GM10847 (cell line): ENCODE results near the gene COL10A1.

Experiments
- POLR2A ChIP-seq: IDR thresholded peaks from 2 replicates; pipeline ENCODE4 v1.6.1; 2011; ENCODE audit not compliant: insufficient read length; ENCODE audit errors: extremely low read depth

Gene COL10A1

GRCh38 chr6:116126032-116126431 is at the start of gene COL10A1:
TSS of gene COL10A1 (minus strand) at chr6:116126132. CDS start at chr6:116125492, 640 bp downstream.
- TF ChIP-seq POLR2A, result no peak

DNA sequence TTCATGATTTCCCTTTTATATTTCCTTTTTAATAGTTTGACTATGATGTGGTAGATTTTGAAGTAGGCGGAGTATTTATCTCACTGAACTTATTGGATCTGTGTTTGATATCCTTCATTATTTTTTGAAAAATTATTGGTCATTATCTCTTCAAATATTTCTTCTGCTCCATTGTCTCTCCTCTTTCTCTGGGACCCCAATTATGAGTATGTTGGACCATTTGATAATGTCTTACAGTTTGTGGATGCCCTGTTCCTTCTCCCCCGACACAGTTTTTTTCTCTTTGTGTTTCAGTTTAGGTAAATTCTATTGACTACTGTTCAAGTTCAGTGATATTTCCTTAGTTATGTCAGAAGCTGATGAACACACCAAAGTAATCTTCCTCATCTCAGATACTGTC is 49.4 kb upstream of the COL10A1 start:
- no peak for TF ChIP-seq POLR2A

DNA sequence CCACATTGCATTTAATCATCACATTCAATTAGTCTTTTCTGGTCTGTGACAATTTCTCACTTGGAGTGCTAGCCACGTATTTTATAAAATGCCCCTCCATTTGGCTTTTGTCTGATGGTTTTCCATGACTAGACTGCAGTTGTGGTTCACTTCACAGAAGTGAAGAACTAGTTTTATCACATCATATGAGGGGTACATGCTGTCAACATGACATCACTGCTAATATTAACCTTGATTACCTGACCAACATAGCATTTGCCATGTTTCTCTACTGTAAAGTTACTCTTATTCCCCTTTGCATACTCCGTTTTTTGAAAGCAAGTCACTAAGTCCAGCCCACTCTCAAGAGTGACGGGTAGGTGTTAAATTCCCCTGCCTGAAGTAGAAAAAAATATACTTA is 48.0 kb upstream of the COL10A1 start:
- TF ChIP-seq POLR2A, result no peak

DNA sequence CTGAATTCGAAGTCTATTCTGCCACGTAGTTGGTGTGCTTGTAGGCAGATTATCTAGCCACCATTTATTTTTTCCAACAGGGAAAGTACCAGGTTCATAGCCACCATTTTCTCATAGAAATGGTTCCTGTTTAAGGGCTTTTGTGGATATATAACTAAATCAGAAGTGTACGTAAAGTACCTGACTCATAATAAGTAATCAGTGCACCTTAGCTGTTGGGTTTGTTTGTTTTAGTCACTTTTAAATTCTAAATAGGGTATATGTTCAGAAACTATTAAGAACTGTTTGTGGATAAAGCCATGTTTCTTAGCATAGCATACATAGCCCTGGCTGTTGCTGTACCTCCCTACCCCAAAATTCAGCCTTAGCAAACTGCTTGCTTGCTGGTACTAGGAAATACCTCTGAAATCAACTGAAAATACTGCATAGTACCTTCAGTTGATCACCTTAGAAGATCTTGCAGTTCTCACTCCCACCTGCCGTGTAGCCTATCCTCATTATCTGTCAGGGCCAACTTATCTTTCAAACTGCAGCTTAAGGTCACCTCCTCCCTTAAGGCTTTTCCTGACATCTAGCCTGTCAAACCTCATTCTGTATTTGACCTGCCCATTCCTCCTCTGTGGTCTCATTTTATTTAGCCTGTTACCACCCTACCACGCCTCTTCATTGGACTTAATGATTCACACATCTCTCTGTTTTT is 44.6 kb upstream of the COL10A1 start:
- no peak for TF ChIP-seq POLR2A

GRCh38 chr6:116169880-116170279 is 43.9 kb upstream of the COL10A1 start:
- TF ChIP-seq POLR2A, result no peak

- no peak for TF ChIP-seq POLR2A
These were observed 42.2 kb upstream of the COL10A1 start for GRCh38 chr6:116168148-116168547.

GRCh38 chr6:116166369-116166768 is 40.4 kb upstream of the COL10A1 start:
- no peak for TF ChIP-seq POLR2A

- TF ChIP-seq POLR2A, result no peak
These were observed 39.7 kb upstream of the COL10A1 start for GRCh38 chr6:116165596-116165995.

DNA sequence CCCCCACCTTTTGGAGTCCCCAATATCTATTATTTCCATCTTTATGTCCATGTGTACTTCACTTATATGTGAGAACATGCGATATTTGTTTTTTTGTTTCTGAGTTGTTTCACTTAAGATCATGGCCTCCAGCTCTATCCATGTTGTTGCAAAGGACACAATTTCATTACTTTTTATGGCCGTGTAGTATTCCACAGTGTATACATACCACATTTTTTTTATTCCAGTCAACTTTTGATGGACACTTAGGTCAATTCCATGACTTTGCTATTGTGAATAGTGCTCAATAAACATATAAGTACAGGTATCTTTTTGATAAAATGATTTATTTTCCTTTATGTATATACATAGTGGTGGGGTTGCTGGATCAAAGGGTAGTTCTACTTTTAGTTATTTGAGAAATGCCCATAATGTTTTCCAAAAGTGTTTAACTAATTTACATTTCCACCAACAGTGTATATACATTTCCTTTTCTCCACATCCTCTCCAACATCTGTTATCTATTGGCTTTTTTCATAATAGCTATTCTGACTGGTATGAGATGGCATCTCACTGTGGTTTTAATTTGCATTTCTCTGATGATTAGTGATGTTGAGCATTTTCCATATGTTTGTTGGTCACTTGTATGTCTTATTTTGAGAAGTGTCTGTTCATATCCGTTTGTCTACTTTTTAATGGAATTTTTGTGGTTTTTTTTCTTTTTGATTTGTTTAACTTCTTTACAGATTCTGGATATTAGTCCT is 34.0 kb upstream of the COL10A1 start:
- TF ChIP-seq POLR2A, result no peak

- TF ChIP-seq POLR2A, result no peak
These were observed 32.7 kb upstream of the COL10A1 start for GRCh38 chr6:116158641-116159040.

GRCh38 chr6:116157391-116157790 is 31.5 kb upstream of the COL10A1 start:
- no peak for TF ChIP-seq POLR2A

GRCh38 chr6:116156405-116157326 is 30.7 kb upstream of the COL10A1 start:
- TF ChIP-seq POLR2A, result no peak

DNA sequence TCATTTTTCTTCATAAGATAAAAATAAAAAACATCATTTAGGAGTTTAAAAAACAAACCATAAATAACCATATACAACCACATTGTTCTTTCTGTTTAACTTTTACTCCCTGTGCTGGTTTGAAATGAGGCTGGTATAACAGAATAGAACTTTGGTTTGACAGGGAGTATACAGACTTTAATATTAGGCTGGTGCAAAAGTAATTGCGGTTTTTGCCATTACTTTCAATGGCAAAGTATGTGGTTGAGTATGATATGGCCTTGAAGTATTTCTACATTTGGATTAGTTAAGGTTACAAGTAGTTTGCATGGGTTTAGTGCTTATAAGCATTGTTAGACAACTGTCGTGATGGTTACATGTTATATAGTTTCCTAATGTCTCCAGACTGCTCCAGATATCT is 29.0 kb upstream of the COL10A1 start:
- TF ChIP-seq POLR2A, result no peak

DNA sequence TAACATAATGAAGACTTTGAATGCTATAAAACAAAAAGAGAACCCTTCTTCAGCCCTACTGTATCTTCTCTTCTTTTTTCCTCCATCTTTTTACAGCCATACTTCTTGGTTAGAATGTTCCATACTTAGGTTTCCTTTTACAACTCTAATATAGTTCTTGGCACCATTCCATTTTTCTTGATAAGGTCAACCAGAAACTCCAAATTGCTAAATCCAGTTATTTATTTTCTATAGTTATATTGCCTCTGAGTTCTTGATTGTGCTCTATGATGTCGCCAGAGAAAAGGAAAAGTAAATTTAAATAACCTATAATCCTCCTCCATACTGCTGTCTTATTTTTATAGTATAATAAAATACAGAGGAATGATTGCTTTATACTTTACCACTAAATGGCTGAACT is 26.7 kb upstream of the COL10A1 start:
- TF ChIP-seq POLR2A, result no peak

DNA sequence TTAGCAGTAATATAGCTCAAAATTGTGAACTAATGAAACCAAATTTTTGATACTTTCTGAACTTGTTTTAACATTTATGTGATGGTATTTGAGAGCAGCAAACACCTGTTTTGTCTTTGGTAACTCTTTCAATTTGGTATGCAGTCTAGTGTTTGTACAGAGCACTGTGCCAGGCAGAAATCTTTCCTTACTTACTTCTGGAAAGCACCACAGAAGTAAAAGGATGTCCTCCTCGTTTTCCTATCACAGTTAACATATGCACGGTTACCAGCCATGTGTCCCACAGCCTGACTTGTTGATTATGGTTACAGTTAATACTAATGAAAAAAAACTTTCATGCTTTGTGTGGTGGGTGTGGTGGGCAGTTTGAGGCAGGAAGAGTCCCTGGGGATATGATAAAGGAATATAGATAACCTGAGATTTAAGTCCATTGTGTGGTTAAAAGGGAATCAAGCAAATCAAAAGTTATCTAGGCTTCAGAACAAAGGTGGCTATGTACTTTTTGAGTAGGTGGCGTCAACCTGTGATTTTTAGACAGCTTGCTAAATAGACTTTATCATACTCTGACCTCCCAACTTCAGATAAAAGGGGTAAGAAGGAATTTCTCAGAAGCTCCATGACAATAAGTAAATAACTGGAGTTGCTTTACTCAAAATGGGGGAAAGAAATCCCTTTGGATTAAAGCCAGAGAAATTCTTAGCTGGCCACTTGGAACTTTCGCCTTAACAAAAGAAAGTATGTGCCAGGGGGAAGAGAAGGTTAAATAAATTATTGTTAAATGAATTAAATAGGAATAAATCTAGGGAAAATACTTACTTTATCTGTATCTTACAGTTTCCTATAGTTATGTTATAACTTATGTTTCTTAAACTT is 20.1 kb upstream of the COL10A1 start:
- no peak for TF ChIP-seq POLR2A
